Subcutaneous abdominal adipose tissue (tissue), 5 donors: Measurements from ENCODE around the gene SORL1-AS1.
"Not testable (repeated sequence)": the region's sequence is repeated elsewhere in the genome, so short reads cannot be mapped to it uniquely, and the experiment has no call there.

Experiments used
- H3K27ac ChIP-seq: one replicate; pipeline ENCODE4 v1.7.0; 2013; ENCODE audit warnings: low read depth, mild to moderate bottlenecking, inconsistent platforms, low read length, moderate library complexity
- H3K27me3 ChIP-seq, 5 donors: one replicate each; pipeline ENCODE4 v1.7.0; 2013; ENCODE audit warnings: low read length in 5 of 5, inconsistent platforms in 1 of 5; ENCODE audit not compliant: control insufficient read depth in 5 of 5, insufficient read depth in 4 of 5
- H3K36me3 ChIP-seq, 5 donors: one replicate each; pipeline ENCODE4 v1.7.0; 2013; ENCODE audit warnings: low read length in 5 of 5; ENCODE audit not compliant: control insufficient read depth in 5 of 5, insufficient read depth in 5 of 5
- H3K4me1 ChIP-seq, 5 donors: one replicate each; pipeline ENCODE4 v1.7.0; 2013; ENCODE audit warnings: low read length in 5 of 5, mild to moderate bottlenecking in 3 of 5, moderate library complexity in 1 of 5; ENCODE audit not compliant: control insufficient read depth in 5 of 5, insufficient read depth in 5 of 5
- H3K4me3 ChIP-seq, 5 donors: one replicate each; pipeline ENCODE4 v1.7.0; 2013; ENCODE audit warnings: low read length in 5 of 5, low read depth in 1 of 5
- H3K9ac ChIP-seq, 5 donors: one replicate each; pipeline ENCODE4 v1.7.0; 2013; ENCODE audit warnings: low read length in 5 of 5, mild to moderate bottlenecking in 4 of 5, moderate library complexity in 3 of 5
- H3K9me3 ChIP-seq, 5 donors: one replicate each; pipeline ENCODE4 v1.7.0; 2013; ENCODE audit warnings: low read length in 5 of 5; ENCODE audit not compliant: control insufficient read depth in 5 of 5
- donor health status: healthy.
- donor health status: healthy.
- donor health status: healthy.
- donor health status: healthy.
- donor health status: healthy.

Gene SORL1-AS1

GRCh38 chr11:121486054-121486453 lies 33.3 kb upstream of the SORL1-AS1 start:
- Histone ChIP-seq H3K27ac (no peak overlapping the region), H3K27me3 (no peaks in the 10 kb centered on the region), H3K4me3 (no peak overlapping the region), H3K9me3 (no peaks in the 10 kb centered on the region), H3K4me1 (peaks cover 0 to 3% (median 0%) of the 10 kb centered on the region in 5 donors), H3K36me3 (no peaks in the 10 kb centered on the region), H3K9ac (no peak overlapping the region)

GRCh38 chr11:121485216-121485615 lies 32.4 kb upstream of the SORL1-AS1 start:
- Histone ChIP-seq H3K27ac (no peak overlapping the region), H3K27me3 (no peaks in the 10 kb centered on the region), H3K9me3 (no peaks in the 10 kb centered on the region), H3K9ac (no peak overlapping the region), H3K4me1 (peaks cover 0 to 3% (median 0%) of the 10 kb centered on the region in 5 donors), H3K36me3 (no peaks in the 10 kb centered on the region), H3K4me3 (no peak overlapping the region)

GRCh38 chr11:121483805-121484480 lies 31.2 kb upstream of the SORL1-AS1 start:
- no peak overlapping the region for H3K9ac ChIP-seq
- H3K36me3 ChIP-seq: no peaks in the 10 kb centered on the region
- H3K27ac ChIP-seq: no peak overlapping the region
- H3K4me3 ChIP-seq: no peak overlapping the region
- H3K27me3 ChIP-seq: no peaks in the 10 kb centered on the region
- no peaks in the 10 kb centered on the region for H3K9me3 ChIP-seq
- peaks cover 0 to 8% (median 5%) of the 10 kb centered on the region in 5 donors for H3K4me1 ChIP-seq

- H3K36me3 ChIP-seq: no peaks in the 10 kb centered on the region
- peaks cover 0 to 9% (median 8%) of the 10 kb centered on the region in 5 donors for H3K4me1 ChIP-seq
- H3K27ac ChIP-seq: no peak overlapping the region
- no peak overlapping the region for H3K4me3 ChIP-seq
- H3K9me3 ChIP-seq: peaks cover 0 to 2% (median 0%) of the 10 kb centered on the region in 5 donors
- no peak overlapping the region for H3K9ac ChIP-seq
- H3K27me3 ChIP-seq: peaks cover 0 to 6% (median 0%) of the 10 kb centered on the region in 5 donors
Measured at GRCh38 chr11:121482231-121483129, 29.7 kb upstream of the SORL1-AS1 start.

GRCh38 chr11:121481484-121482230 lies 28.9 kb upstream of the SORL1-AS1 start:
- H3K9me3 ChIP-seq, H3K9ac ChIP-seq, H3K36me3 ChIP-seq, H3K4me1 ChIP-seq, H3K27me3 ChIP-seq, H3K4me3 ChIP-seq, H3K27ac ChIP-seq: not testable (repeated sequence)

- peaks cover 0 to 6% (median 0%) of the 10 kb centered on the region in 5 donors for H3K27me3 ChIP-seq
- H3K9me3 ChIP-seq: peaks cover 0 to 2% (median 0%) of the 10 kb centered on the region in 5 donors
- peaks cover 0 to 14% (median 8%) of the 10 kb centered on the region in 5 donors for H3K4me1 ChIP-seq
- no peaks in the 10 kb centered on the region for H3K36me3 ChIP-seq
- H3K9ac ChIP-seq: no peak overlapping the region
- H3K4me3 ChIP-seq: no peak overlapping the region
- H3K27ac ChIP-seq: no peak overlapping the region
Measured at GRCh38 chr11:121479698-121480238, 27.0 kb upstream of the SORL1-AS1 start.

- H3K9me3 ChIP-seq: peaks cover 0 to 2% (median 0%) of the 10 kb centered on the region in 5 donors
Measured at GRCh38 chr11:121478895-121479697, 26.3 kb upstream of the SORL1-AS1 start.

GRCh38 chr11:121478226-121478894 lies 25.6 kb upstream of the SORL1-AS1 start:
- Histone ChIP-seq H3K27ac (no peak overlapping the region), H3K9me3 (peaks cover 0 to 2% (median 0%) of the 10 kb centered on the region in 5 donors), H3K4me1 (peaks cover 0 to 14% (median 8%) of the 10 kb centered on the region in 5 donors), H3K36me3 (no peaks in the 10 kb centered on the region), H3K4me3 (no peak overlapping the region), H3K9ac (no peak overlapping the region), H3K27me3 (peaks cover 0 to 6% (median 0%) of the 10 kb centered on the region in 5 donors)

More at GRCh38 chr11:121478895-121479697, 26.3 kb upstream of the SORL1-AS1 start:
- Histone ChIP-seq H3K4me1 (peaks cover 0 to 14% (median 8%) of the 10 kb centered on the region in 5 donors), H3K4me3 (no peak overlapping the region), H3K27me3 (peaks cover 0 to 6% (median 0%) of the 10 kb centered on the region in 5 donors), H3K27ac (no peak overlapping the region), H3K36me3 (no peaks in the 10 kb centered on the region), H3K9ac (no peak overlapping the region)
